ENCODE data around the gene GPR22.
A peak's percentile ranks its signal among the peaks of the same experiment; 100 is the strongest.

Gene GPR22, protein sequence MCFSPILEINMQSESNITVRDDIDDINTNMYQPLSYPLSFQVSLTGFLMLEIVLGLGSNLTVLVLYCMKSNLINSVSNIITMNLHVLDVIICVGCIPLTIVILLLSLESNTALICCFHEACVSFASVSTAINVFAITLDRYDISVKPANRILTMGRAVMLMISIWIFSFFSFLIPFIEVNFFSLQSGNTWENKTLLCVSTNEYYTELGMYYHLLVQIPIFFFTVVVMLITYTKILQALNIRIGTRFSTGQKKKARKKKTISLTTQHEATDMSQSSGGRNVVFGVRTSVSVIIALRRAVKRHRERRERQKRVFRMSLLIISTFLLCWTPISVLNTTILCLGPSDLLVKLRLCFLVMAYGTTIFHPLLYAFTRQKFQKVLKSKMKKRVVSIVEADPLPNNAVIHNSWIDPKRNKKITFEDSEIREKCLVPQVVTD

DNA sequence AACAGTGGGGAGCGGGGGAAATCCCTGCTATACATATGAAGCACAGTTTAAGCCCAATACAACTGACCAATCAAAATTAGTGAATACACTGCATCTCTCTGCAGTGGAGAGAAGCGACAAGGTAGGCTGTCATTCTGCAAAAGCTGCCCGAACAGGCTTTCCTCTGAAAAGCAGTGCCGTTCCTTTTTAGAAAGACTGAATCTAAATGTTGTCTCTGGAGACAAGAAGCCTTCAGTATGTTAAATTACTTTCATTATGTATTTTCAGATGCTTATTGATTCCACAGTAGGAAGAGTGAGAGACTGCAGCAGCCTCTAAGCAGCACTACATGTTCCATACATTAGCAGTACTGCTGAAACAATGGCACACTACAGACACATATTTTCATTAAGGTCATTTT, at the start of gene GPR22:
Gene GPR22, plus strand, starts transcription at position 129 of the 400 bp plus-strand sequence. CDS start 4,004 bp downstream, outside the sequence.
- DNase-seq: no peak

DNA sequence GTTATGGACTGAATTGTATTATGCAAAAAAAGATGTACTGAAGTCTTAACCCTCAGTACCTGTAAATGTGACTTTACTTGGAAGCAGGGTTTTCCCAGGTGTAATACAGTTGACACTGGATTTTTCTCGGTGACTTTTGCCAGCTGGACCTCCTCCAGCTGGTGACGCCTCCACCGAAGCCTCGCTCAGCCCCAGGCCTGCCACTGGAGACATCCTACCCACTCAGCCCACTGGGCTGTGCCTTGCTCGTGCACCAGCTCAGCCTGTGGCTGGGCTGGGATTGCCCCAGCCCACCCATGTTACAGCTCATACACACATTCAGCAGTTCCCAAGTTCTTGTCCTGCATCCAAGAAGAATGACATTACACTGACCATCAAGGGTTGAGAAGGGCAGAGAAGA, 42.4 kb upstream of the GPR22 start:
- no peak for DNase-seq

DNA sequence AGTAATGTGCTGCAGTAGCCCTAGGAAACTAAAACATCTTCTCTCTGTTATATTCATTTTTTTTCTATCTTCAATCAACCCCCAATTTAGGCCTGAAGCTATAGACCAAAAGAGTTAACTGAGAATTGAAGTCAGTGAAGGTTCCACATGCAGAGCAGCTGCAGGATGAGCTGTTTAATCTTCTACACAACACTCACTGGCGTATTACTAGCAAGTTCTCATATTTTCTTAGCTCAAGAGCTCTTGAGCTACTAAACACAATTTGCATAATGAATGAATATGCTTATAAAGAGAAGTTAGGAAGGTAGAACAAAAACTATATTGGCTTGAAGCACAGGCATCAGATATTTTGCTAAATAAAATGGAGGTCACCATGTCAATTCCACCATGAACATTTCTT, 41.2 kb upstream of the GPR22 start:
- no peak for DNase-seq

DNA sequence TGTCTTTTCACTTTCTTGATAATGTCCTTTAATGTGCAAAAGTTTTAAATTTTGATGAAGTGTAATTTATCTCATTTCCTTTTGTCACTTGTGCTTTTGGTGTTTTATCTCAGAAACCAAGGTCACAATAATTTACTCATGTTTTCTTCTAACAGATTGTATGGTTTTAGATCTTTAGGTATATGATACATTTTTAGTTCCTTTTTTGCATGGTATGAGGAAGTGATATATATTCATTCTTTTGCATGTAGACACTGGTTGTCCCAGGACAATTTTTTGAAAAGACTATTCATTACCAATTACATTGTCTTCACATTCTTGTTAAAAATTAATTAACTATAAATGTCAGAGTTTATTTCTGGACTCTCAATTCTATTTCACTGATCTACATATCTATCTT, 39.8 kb upstream of the GPR22 start:
- no peak for DNase-seq

DNA sequence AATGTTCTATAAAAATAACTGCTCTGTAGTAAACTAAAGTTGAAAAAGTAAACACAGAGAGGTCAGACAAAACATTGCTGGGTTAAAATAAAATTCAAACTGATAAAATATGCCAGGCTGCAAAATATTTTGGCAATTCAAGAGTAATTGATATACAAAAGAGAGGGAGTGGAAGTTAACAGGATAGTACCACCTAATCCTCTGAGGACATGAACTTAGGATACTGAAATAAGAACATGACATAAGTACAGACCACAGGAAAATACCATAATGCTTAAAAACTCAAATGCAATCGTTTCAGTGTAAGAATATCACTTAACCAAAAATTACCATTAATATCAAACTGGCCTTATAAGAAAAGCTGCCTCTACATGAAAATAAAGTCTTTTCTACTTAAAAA, 37.6 kb upstream of the GPR22 start:
- DNase-seq: no peak

DNA sequence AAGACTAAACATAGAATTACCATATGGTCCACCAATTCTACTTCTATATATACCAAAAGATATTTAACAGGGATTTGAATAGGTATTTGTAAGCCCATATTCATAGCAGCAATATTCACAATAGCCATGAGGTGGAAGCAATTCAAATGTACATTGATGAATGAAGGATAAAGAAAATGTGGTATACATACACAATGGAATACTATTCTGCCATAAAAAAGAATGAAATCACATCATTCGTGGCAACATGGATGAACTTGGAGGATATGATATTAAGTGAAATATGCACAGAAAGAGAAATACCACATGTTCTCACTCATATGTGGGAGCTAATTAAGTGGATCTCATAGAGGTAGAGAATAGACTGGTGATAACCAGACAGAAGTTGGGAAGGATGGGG, 34.1 kb upstream of the GPR22 start:
- no peak for DNase-seq

DNA sequence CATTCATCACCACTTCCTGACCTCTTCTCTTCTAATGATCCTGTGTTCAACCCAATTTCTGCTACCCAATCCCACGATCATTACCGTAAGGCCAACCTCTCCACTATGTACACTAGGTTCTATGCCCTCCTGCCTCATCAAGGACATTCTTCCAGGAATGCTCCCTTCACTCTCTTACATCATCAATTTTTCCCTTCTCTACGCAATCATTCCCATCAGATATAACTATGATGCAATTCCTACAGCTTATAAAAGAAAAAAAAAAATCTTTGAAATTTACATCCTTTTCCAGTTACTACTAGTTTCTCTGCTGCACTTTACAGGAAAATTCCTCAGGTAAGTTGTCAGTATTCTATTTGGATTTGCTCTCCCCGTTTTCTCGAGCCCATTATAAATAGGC, 30.8 kb upstream of the GPR22 start:
- DNase-seq: no peak

DNA sequence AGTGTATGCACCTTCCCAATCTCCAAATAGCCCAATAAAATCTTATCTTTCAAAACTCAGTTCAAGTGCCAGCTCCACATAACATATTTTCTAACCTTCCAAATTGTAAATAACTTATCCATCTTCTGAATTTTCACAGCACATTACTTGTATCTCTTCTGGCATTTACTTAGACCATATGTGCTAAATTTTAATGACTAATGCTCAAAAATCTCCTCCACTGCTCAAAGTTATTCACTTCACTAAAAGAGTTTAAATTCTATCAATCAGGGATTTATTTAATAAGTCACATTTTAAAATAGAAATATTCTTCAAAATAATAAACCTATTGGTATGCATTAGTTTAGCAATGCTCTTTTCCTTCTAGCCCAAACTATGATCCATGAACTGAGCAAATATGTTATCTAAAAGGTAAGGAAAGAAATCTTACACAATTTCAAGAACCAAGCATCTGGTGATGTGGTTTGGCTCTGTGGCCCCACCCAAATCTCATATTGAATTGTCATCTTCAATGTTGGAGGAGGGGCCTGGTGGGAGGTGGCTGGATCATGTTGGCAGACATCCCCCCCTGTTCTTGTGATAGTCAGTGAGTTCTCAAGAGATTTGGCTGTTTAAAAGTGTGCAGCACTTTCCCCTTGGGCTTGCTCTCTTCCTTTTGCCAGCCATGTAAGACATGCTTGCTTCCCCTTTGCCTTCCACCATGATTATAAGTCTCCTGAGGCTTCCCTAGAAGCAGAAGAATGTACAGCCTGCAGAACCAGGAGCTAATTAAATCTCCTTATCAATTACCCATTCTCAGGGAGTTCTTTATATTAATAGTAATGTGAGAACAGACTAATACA, 28.1 kb upstream of the GPR22 start:
- DNase-seq: no peak

DNA sequence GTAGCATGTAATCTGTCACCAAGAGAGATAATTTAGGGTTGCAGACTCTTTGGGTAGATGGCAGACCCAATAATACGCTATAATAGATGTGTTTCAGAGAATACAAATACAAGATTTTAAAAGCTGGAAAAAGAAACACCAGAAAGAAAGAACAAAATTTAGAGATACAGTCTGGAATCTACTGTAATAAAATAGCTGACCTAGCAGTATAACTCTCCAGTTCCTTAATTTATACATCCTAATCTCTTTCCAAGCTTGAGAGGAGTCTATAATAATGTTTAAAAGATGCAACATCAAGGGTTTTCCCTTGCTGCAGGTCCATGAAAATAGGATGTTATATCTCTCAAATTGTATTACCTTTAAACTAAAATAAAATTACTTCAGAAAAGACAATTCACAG, 27.2 kb upstream of the GPR22 start:
- no peak for DNase-seq

DNA sequence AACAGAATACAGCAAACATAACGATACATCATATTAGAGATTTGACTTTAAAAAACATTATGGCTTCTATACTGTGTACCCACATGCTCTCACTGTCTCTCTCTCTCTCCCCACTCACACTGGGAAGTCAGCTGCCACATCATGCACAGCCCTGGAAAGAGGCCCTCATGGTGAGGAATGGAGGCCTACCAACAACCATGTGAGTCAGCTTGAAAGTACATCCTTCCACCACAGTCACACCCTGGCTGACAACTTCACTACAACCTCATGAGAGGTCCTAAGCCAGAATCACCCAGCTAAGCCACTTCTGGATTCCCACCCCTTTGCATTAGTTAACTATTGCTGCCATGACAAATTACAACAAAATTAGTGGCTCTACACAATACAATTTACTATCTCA, 23.3 kb upstream of the GPR22 start:
- no peak for DNase-seq

DNA sequence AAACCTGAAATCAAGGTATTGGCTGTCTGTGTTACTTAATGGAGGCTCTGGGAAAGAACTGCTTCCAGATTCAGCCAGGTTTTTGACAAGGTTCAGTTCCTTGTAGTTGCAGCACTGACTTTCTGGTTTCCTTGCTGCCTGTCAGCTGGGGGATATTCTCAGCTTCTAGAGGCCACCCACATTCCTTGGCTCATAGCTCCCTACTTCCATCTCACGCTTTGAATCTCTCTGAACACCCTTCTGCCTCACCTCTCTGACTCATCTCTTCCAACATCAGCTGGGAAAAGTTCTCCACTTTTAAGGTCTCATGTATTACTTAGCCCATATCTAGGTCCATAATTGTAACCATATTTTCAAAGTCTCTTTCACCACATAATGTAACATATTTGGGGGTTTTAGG, 22.9 kb upstream of the GPR22 start:
- DNase-seq: no peak

DNA sequence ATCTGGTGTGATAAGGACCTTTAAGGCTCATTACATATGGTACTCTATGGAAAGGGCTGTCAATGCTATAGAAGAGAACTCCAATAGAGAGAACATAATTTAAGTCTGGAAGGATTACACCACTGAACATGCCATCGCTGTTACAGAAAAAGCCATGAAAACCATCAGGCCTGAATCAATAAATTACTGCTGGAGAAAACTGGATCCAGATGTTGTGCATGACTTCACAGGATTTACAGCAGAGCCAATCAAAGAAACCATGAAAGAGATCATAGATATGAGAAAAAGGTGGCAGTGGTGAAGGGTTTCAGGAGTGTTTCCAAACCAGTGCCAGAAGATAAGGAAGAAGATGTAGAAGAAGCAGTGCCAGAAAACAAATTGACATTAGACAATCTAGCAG, 18.9 kb upstream of the GPR22 start:
- no peak for DNase-seq

DNA sequence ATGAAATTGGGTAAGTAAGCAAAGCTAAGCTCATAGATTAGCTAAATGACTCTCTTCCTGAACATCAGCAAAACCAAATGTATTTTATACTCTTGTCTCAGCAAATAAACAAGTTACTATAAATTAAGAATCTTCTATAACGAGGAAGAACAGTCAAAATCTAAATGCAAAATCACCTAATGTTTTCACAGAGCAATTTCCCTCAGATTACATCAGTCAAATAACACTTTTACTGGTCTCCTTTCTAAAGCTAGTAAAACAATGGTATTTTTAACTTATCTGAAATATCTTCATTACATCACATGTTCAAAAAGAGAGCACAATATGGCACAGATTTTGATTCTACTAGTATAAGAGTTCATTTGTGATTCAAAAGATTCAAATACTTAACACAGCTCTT, 16.5 kb upstream of the GPR22 start:
- no peak for DNase-seq

DNA sequence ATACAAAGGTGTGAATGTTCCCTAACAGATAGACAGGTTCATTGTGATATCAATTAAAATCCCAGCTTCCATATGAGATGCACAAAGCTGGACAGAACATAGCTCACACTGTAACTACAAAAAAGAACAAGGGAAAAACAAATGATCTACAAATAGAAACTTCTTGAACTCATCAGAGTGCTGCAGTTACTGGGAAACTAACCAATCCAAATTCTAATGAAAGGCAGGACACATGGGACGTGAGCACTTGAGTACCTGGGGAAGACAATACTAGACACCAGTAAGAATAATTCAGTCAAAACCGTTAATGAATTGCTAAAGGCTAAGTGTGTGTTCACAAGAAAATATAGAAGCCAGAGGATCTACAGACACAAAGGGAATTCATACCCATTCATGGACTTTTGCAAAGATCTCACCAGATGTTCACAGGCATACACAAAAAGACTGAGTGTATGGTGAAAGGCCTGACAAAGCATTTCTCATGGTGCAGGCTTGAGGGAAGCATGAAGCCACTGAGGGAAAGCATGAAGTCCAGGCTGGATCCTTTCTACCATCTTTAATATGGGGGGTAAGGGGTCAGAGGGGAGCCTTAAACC, 7.8 kb upstream of the GPR22 start:
- no peak for DNase-seq

DNA sequence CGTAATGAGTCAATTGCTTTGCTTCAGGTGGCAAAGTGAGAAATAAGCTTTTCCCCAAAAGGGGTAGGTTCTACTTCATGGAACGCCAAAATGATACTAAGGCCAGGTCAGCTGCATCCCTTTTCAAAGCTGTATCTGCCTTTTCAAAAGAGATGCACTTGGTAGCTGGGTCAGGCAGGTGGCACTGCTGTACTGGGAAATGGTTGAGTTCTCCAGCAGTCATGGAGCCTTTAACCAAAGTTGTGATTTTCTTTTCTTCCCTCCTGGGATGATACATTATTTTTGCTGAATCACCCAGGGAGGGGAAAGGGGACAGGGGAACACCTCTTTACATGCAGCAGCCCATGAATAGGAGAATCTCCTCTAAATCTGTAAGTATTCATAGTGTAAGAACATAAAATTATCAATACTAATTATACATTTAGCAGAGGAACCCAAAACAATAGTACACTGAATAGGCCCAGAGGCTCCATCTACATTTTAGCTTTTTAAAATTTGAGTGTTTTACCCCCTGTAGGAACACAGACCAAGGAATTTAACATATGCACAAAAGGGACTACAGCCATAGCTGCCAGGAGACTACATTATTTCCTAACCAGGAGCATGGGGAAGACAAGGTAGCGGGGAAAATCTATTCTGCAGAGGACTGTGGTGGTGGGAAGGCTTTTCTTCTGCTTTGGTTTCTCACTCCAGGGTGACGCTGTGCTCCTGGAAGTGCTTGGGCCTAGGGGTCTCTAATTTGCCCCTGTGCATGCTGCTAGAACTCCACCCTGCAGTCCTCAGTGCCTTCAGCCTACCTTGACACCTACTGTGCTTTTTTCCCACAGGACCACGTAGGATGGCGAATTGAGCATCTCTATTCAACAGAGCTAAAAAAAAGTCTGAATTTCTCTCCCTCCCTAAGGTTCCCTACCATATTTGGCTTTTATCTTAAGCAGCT, 6.4 kb upstream of the GPR22 start:
- peak; percentile 46 for DNase-seq

DNA sequence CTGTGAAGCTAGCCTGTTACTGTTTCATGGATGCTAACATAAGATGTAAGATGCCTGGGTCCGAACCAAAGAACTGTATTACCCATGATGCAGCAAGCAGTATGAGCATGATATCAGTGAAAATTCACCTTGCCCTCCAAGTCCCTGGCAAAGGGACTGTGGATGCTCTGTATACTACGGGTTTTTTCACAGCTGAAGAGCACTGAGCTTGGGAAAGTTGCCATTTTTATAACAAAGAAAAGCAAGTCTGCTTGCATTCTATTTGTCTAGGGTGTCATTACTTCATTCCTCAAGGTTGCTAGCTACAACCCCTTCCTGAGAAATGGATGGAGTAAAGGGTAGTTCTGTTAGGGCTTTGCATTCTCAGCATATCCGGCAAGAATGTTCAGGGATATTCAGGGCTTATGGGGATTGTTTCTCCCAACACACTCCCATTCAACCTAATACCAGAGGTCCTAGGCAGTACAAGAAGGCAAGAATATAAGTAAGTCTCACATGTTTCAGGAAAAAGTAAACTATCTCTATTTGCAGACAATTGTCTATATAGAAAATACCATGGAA, 5.1 kb upstream of the GPR22 start:
- DNase-seq: no peak

DNA sequence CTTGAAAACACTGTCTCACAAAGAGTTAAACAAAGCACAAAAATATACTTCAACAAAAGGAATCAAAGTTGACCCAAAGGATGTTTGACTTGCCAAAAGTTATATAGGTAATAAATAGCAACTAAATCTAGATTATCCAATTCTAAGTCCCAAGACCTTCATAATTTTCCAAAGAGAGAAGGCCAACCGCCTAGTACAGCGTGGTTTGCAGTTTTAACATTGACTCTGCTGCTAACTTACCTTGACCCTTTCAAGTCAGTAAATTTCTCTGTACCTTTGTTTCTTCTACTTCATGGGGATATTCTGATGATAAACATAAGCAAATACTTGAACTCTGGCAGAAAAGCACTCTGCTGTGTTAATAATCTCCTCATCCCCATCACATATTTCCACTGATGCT, 1.9 kb upstream of the GPR22 start:
- DNase-seq: no peak

DNA sequence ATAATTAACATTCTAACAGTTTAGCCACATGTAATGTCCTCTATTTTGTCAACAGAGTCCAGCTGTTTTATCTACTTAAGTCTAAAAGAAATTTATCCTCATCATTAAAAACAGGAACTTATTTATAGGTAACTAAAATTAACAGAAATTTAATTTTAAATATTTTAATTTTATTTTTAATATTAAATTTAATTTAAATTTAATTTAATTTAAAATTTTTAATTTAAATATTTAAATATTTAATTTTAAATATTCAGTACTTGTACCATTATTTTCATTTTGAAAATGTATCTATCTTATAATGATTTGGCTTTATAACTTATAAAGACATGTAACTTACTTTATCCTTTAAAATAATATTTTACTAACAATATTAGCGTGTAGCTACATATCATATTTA, 1.0 kb upstream of the GPR22 start:
- DNase-seq: no peak

DNA sequence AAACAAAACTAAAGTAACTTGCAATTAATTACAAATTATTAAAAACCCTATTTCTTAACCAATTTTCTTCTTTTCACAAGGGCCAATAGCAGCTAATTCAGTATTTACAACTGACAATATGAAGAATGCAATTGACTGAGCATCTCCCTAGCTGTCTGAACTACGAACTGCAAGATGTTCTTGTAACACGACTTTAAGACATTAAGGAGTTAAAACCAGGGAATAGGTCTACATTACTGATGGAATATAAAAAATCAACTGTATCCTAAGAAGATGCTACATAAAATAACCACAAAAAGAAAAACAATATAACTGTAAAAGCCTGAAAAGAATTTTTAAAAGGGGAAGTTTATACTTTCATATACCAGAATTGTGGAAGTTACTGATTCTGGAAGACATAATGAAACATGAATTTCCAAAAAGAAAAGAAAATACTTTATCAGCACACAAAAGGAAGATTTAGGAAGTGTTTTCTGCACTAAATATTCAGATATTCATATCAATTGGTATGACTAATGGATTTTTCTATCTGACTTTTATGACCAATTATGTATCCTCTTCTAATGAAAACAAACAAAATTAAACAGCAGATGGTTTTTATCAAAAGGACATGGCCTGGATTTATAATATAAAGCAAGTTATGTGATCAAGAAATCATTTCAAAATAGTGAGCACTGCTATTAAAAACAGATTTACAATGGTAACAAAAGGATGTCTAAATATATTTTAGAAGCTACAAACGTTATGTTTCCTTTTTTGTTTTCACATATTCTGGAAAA, 1.6 kb downstream of the GPR22 start:
- no peak for DNase-seq

DNA sequence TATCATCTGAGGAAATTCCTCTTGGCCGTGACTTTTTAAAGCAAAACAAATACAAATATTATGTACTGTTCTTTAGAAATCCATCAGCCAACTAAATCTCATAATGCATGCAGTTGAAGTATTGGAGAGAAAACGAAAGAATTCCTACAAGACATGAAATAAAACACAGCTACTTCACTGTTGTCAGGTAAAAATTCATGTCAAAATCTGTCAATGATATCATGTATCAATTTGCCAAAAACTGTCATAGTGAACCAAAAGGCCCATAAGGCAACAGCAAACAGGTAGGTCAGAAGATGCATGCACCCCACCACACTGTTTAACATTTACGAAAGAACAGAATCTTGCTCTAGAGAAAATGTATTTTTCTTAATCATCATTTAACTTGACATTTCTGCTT, 2.3 kb downstream of the GPR22 start:
- no peak for DNase-seq

DNA sequence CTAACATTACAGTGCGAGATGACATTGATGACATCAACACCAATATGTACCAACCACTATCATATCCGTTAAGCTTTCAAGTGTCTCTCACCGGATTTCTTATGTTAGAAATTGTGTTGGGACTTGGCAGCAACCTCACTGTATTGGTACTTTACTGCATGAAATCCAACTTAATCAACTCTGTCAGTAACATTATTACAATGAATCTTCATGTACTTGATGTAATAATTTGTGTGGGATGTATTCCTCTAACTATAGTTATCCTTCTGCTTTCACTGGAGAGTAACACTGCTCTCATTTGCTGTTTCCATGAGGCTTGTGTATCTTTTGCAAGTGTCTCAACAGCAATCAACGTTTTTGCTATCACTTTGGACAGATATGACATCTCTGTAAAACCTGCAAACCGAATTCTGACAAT, 4.3 kb downstream of the GPR22 start:
- no peak for DNase-seq

DNA sequence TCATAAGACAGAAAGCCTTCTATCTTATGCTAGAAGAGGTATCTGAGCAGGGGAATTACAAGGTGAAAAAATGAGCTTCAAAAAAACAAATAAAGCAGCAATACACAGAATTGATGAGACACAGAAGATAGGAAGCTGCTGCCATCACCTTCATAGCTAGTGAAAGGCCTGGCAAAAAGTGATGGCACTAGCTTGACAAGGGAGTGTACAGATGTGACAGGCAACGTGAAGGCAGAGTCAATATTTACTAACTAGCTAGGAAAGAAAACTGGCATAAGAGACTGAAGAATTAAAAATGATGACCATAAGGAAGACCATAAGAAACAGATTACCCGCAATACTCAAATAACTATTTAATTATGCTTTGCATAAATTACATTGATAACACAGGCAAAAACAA, 9.4 kb downstream of the GPR22 start:
- no peak for DNase-seq

Measured in CD4-positive, alpha-beta T cell treated with Interleukin-15 for 1 hour (primary cell).